OCI-LY7 (cell line): ENCODE data around the gene KCNT1. TPM values are rescaled to one million over a fixed set of nuclear protein-coding genes. Genes with fewer than 3 reads are reported as not detected.

Source experiments
- BruUV-seq: library from RNA; stranded (reverse); fragments of 400-500 nt; replicated peaks from 2 replicates; lab custom pipeline; 2021; lab: Mats Ljungman, UMichigan
- CTCF ChIA-PET: fragments of 300-600 bp; sonication (Branson Sonifier 250); formaldehyde crosslinking; loops from one replicate; lab custom pipeline; 2022; ENCODE audit warnings: antibody characterized with exemption; ENCODE audit not compliant: unreplicated experiment; lab: Charles Lee
- POLR2A ChIA-PET: fragments of 300-600 bp; sonication (Branson Sonifier 250); formaldehyde crosslinking; loops from one replicate; lab custom pipeline; 2022; ENCODE audit warnings: antibody characterized with exemption; lab: Charles Lee
- DNase-seq: peaks from one replicate; pipeline ENCODE4 v3.0.0-alpha.2; 2015; ENCODE audit warnings: low spot score
- H2AFZ ChIP-seq: fragments of 200-600 bp; sonication (generic), shearing (Covaris generic); 2 replicates; pipeline ENCODE4 v1.6.1; 2014; ENCODE audit warnings: mild to moderate bottlenecking, antibody characterized with exemption, low read length, moderate library complexity
- H3K27ac ChIP-seq: fragments of 200-600 bp; sonication (generic); 2 replicates; pipeline ENCODE4 v1.5.1; 2014; ENCODE audit warnings: mixed run types, low read depth, mild to moderate bottlenecking, moderate library complexity, low read length, inconsistent platforms; ENCODE audit not compliant: poor library complexity, severe bottlenecking
- H3K36me3 ChIP-seq: fragments of 200-600 bp; sonication (generic); 2 replicates; pipeline ENCODE4 v1.6.1; 2014; ENCODE audit warnings: mild to moderate bottlenecking, antibody characterized with exemption, low read length, moderate library complexity, mixed read lengths; ENCODE audit not compliant: insufficient read depth
- H3K4me1 ChIP-seq: fragments of 200-600 bp; sonication (generic); 2 replicates; pipeline ENCODE4 v1.5.1; 2014; ENCODE audit warnings: mild to moderate bottlenecking, low read length; ENCODE audit not compliant: insufficient read depth, poor library complexity, severe bottlenecking
- H3K4me2 ChIP-seq: fragments of 200-600 bp; sonication (generic); 2 replicates; pipeline ENCODE4 v1.6.1; 2014; ENCODE audit warnings: mild to moderate bottlenecking, low read length
- H3K4me3 ChIP-seq: fragments of 200-600 bp; sonication (generic); 2 replicates; pipeline ENCODE4 v1.5.1; 2014; ENCODE audit warnings: mild to moderate bottlenecking, low read depth, low read length; ENCODE audit not compliant: poor library complexity, severe bottlenecking
- H3K79me2 ChIP-seq: fragments of 200-600 bp; sonication (generic); 2 replicates; pipeline ENCODE4 v1.6.1; 2016; ENCODE audit warnings: low read depth, mild to moderate bottlenecking, low read length, moderate library complexity, mixed read lengths; ENCODE audit not compliant: insufficient read depth
- H3K9me2 ChIP-seq: fragments of 200-600 bp; sonication (generic); 2 replicates; pipeline ENCODE4 v1.6.1; 2016; ENCODE audit warnings: mild to moderate bottlenecking, low read length, mixed read lengths; ENCODE audit not compliant: insufficient read depth
- H3K9me3 ChIP-seq: fragments of 200-600 bp; sonication (generic); 2 replicates; pipeline ENCODE4 v1.6.1; 2014; ENCODE audit warnings: mild to moderate bottlenecking, mixed run types, low read length, mixed read lengths
- H4K20me1 ChIP-seq: fragments of 200-600 bp; sonication (generic); 2 replicates; pipeline ENCODE4 v1.6.1; 2014; ENCODE audit warnings: mild to moderate bottlenecking, antibody characterized with exemption, low read length, moderate library complexity, mixed read lengths; ENCODE audit not compliant: insufficient read depth
- EZH2phosphoT487 ChIP-seq: fragments of 200-600 bp; sonication (generic); IDR thresholded peaks from 2 replicates; pipeline ENCODE4 v1.6.1; 2018; ENCODE audit warnings: low read depth, borderline replicate concordance, mild to moderate bottlenecking, mixed run types, antibody characterized with exemption, low read length, moderate library complexity, mixed read lengths
- intact Hi-C: fragments of 100-400 bp; cut with micrococcal nuclease; formaldehyde crosslinking; loops from one replicate; pipeline ENCODE4 v1.10.0; 2022; ENCODE audit not compliant: unreplicated experiment
- total RNA-seq, 2 experiments: library from RNA; depleted of rRNA in 1 of 2; stranded (reverse); fragments of >200 nt in 1 of 2; shearing (Covaris generic) in 1 of 2; gene quantifications; 2 replicates each; pipeline ENCODE4 v1.2.3, GENCODE V29; 2014 to 2022
- TF ChIP-seq, protein P1 (sequence below): fragments of 200-600 bp; sonication (generic); conservative IDR thresholded peaks from 2 replicates; pipeline ENCODE4 v1.5.1; 2014; ENCODE audit warnings: mild to moderate bottlenecking, antibody characterized with exemption, low read length, moderate library complexity, mixed read lengths

KCNT1 gene
- total RNA-seq, 2 experiments from 2014 or later: not detected

DNA sequence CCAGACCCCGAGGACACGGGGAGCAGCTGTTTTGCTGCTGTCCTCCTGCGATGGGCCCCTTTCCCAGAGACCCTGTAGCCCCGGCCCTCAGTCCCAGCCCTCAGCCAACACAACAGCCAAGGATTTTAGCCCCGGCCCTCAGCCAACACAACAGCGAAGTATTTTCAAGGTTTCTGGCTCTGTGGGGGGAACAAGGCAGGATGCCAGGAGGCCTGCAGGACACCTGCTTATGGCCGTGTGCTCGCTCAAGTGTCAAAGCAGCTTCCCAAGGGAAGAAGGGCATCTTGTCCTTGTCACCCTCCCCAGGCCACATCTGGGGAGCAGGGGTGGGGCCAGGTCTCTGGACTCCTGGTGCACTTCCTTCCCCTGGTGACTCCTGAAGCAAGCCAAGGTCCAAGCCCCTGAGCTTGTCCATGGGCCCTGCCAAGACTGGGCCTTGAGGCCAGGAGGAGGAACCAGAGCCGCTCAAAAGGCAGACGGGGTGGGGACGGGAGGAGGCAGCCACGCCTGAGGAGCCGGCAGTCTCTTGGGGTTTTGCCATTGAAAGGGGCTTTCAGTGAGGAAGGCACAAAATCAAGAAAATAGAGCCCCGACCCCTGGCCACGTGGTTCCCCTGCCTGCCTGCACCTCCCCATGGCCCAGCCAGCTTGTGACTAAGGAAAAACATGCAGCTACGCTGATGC lies 10.8 kb downstream of the KCNT1 start:
- H2AFZ ChIP-seq: no peak overlapping the region
- no TSS peak for BruUV-seq
- H3K9me3 ChIP-seq: no peaks in the 10 kb centered on the region
- no peak overlapping the region for H3K4me3 ChIP-seq
- no peak overlapping the region for H3K27ac ChIP-seq
- no peaks in the 10 kb centered on the region for H3K79me2 ChIP-seq
- H4K20me1 ChIP-seq: no peaks in the 10 kb centered on the region
- no peaks in the 10 kb centered on the region for H3K4me1 ChIP-seq
- intact Hi-C loops: no loop called here
- CTCF ChIA-PET: no interaction called here
- TF ChIP-seq EZH2phosphoT487: no peak
- TF ChIP-seq, protein P1, sequence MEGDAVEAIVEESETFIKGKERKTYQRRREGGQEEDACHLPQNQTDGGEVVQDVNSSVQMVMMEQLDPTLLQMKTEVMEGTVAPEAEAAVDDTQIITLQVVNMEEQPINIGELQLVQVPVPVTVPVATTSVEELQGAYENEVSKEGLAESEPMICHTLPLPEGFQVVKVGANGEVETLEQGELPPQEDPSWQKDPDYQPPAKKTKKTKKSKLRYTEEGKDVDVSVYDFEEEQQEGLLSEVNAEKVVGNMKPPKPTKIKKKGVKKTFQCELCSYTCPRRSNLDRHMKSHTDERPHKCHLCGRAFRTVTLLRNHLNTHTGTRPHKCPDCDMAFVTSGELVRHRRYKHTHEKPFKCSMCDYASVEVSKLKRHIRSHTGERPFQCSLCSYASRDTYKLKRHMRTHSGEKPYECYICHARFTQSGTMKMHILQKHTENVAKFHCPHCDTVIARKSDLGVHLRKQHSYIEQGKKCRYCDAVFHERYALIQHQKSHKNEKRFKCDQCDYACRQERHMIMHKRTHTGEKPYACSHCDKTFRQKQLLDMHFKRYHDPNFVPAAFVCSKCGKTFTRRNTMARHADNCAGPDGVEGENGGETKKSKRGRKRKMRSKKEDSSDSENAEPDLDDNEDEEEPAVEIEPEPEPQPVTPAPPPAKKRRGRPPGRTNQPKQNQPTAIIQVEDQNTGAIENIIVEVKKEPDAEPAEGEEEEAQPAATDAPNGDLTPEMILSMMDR: no peak
- peak; percentile 39 for DNase-seq
- POLR2A ChIA-PET: interaction anchor here (0.7 kb wide), 1 partner anchor 45 kb away, joined by 3 read pairs; no protein-coding TSS in a partner anchor
- H3K4me2 ChIP-seq: no peak overlapping the region
- H3K36me3 ChIP-seq: no peaks in the 10 kb centered on the region
- no peaks in the 10 kb centered on the region for H3K9me2 ChIP-seq

DNA sequence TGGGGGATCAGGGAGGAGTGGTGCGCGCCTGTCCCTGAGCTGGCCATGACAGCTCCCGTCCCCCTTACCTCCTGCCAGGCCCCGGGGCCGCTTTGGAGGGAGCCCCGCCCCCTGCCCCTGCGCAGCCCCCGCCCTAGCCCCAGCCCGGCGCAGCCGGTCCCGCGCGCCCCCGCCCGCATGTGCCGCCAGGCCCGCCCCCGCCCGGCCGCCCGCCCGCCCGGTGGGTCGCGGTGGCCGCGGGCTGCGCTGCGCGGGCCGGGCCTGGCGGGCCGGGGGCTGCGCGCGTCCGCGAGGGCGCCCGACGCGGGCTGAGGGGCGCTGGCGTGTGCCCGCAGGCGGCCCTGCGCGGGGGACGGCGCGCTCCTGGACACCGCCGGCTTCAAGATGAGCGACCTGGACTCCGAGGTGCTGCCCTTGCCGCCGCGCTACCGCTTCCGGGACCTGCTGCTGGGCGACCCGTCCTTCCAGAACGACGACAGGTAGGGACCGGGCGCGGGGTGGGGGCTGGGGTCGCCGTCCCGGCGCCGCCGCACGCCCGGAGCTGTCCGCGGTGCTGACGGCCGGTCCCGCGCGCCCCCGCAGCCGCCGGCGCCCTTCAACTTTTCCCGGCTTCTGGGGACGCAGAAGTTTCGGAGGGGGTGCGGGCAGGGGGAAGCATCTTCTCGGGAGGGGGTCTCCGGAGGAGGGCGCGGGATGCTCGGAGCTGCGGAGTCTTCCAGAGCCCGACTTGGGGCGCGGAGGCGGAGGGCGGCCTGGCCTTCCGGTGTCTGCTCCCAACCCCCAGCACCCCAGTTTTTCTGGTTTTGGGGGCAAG lies 12.5 kb downstream of the KCNT1 start:
- H3K4me2 ChIP-seq: no peak overlapping the region
- intact Hi-C loops: no loop called here
- H3K27ac ChIP-seq: no peak overlapping the region
- no peak overlapping the region for H3K4me3 ChIP-seq
- no peaks in the 10 kb centered on the region for H3K79me2 ChIP-seq
- H2AFZ ChIP-seq: no peak overlapping the region
- H3K36me3 ChIP-seq: no peaks in the 10 kb centered on the region
- no peaks in the 10 kb centered on the region for H3K9me2 ChIP-seq
- H3K4me1 ChIP-seq: no peaks in the 10 kb centered on the region
- TF ChIP-seq, protein P1: no peak
- TF ChIP-seq EZH2phosphoT487: no peak
- no TSS peak for BruUV-seq
- H4K20me1 ChIP-seq: no peaks in the 10 kb centered on the region
- ChIA-PET CTCF (no interaction called here), POLR2A (no interaction called here)
- no peaks in the 10 kb centered on the region for H3K9me3 ChIP-seq
- DNase-seq: no peak
